Brain microvascular endothelial cell (primary cell): ENCODE data around the gene ZNF462.

Experiments used
- DNase-seq: peaks from one replicate; pipeline ENCODE4 v3.0.0-alpha.2; 2020
- H3K27ac ChIP-seq: fragments of 250-450 bp; sonication (Bioruptor Pico); 2 replicates; pipeline ENCODE4 v1.5.1; 2020; ENCODE audit warnings: mild to moderate bottlenecking, moderate library complexity
- H3K27me3 ChIP-seq: fragments of 250-450 bp; sonication (Bioruptor Pico); replicated peaks from 2 replicates; pipeline ENCODE4 v1.5.1; 2020; ENCODE audit warnings: mild to moderate bottlenecking
- H3K36me3 ChIP-seq: fragments of 250-450 bp; sonication (Bioruptor Pico); replicated peaks from 2 replicates; pipeline ENCODE4 v1.5.1; 2020; ENCODE audit warnings: mild to moderate bottlenecking
- H3K4me3 ChIP-seq: 2 replicates; pipeline ENCODE4 v1.5.1; 2011; ENCODE audit warnings: low read depth, mild to moderate bottlenecking, control low read depth, low read length, moderate library complexity
- CTCF ChIP-seq: IDR thresholded peaks from 2 replicates; pipeline ENCODE4 v1.5.1; 2011; ENCODE audit warnings: low read depth, mild to moderate bottlenecking, moderate library complexity, low read length, control low read depth, inconsistent platforms; ENCODE audit errors: missing control alignments
- in situ Hi-C: cut with HindIII; loops from 2 replicates; pipeline ENCODE4 v1.10.0; 2017; ENCODE audit warnings: low sequenced_read_pairs, low pct_ligation_motif_present

The ZNF462 gene

GRCh38 chr9:106963684-106964083, 100.7 kb downstream of the ZNF462 start:
- in situ Hi-C loops, result no loop called here
- DNase-seq, result no peak
- H3K36me3 ChIP-seq, result no peaks in the 10 kb centered on the region

DNA sequence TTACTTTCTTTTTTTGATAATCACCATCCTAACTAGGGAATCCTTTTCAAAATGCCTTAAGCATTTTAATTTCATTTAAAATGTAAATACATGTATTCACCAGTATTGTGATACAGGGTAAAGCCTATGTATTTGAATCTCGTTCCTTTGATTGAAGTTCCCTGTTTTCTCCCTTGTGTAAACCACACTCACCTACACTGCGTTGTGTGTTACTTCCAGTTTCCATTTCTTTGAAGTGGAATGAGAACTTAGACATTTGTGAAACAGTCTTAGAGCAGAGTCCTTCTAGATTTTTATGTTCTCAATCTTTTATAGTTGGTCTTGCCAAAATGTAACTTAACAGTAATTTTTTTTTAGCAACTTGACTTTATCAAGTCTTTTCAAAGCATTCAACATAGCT, 101.4 kb downstream of the ZNF462 start:
- no peak for DNase-seq
- Histone ChIP-seq H3K27me3 (no peaks in the 10 kb centered on the region), H3K36me3 (no peaks in the 10 kb centered on the region), H3K4me3 (no peak overlapping the region), H3K27ac (no peak overlapping the region)
- in situ Hi-C loops, result no loop called here
- no peak for TF ChIP-seq CTCF

More at GRCh38 chr9:106963684-106964083, 100.7 kb downstream of the ZNF462 start:
- no peak for TF ChIP-seq CTCF
- Histone ChIP-seq H3K4me3 (no peak overlapping the region), H3K27ac (no peak overlapping the region), H3K27me3 (no peaks in the 10 kb centered on the region)

DNA sequence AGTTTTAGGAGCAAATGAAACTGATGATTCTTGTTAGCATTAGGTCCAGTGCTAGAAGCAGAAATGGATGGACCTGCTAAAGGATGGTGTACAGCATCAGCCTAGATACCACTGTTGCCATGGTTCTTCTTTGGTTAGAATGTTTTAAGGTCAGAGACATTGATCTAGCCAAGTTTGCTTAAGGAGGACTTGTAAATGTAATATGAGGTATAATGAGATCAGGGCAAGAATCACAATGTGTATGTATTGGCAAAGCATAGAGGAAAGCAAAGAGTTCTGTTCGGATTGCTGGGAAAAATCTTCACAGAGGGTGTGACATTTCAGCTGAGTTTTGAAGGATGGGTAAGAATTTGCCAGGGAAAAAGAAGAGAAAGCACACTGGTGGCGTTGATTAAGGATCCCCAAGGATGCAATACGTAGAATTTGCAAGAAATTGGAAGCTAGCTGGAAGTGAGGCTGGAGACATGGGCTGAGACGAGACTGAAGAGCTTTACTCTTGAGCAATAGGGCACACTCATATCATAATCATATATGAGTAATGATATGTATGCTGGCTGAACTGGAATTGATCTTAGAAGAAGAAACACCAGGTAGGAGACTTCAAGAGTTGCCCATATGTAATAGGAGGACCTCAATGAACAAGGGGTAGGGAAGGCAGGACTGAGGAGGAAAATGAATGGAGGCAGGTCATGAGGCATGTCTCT, 102.0 kb downstream of the ZNF462 start:
- Histone ChIP-seq H3K36me3 (no peaks in the 10 kb centered on the region), H3K4me3 (no peak overlapping the region), H3K27ac (peak overlapping the region; percentile 15), H3K27me3 (no peaks in the 10 kb centered on the region)
- TF ChIP-seq CTCF, result no peak
- in situ Hi-C loops, result no loop called here
- DNase-seq, result no peak

GRCh38 chr9:106966481-106966880, 103.5 kb downstream of the ZNF462 start:
- no peak for DNase-seq
- Histone ChIP-seq H3K36me3 (no peaks in the 10 kb centered on the region), H3K27ac (no peak overlapping the region), H3K4me3 (no peak overlapping the region), H3K27me3 (no peaks in the 10 kb centered on the region)
- in situ Hi-C loops, result no loop called here
- no peak for TF ChIP-seq CTCF

DNA sequence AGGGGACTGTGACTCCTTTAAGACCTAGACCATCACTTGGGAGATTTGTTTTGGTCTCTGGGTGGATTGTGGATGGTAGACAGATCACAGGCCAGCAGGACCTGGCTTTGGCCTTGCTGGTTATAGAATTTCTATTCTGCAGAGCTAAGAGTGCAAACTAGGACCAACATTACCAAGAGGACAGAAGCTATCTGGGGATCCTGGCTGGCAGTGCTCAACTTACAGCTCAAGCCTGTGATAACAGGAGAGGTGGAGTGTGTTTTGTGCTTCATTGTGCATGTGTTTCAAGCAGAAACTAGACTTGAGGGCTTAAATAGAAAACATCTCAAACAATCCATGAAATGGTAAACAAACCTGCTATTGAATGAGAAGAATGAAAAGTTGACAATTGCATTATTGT, 106.7 kb downstream of the ZNF462 start:
- Histone ChIP-seq H3K27me3 (no peaks in the 10 kb centered on the region), H3K36me3 (peaks cover 18% of the 10 kb centered on the region), H3K4me3 (no peak overlapping the region), H3K27ac (no peak overlapping the region)
- no peak for TF ChIP-seq CTCF
- in situ Hi-C loops, result no loop called here
- DNase-seq, result no peak
